Keratinocyte (primary cell): ENCODE measurements around the gene TMCO4. TPM values are rescaled to one million over a fixed set of nuclear protein-coding genes. Genes with fewer than 3 reads are reported as not detected.

Experiments
- DNase-seq: peaks from one replicate; pipeline ENCODE4 v3.0.0-alpha.2; 2011; ENCODE audit warnings: low read depth, missing footprints, low spot score
- FAIRE-seq: peaks from 2 replicates; lab custom pipeline; 2011; peaks lifted over from hg19 to GRCh38; lab: Jason Lieb, UNC
- H2AFZ ChIP-seq: 2 replicates; pipeline ENCODE4 v1.6.0; 2012; ENCODE audit warnings: low read length, control low read depth, inconsistent platforms; ENCODE audit not compliant: control insufficient read depth
- H3K27ac ChIP-seq: 2 replicates; pipeline ENCODE4 v1.5.1; 2011; ENCODE audit warnings: low read length; ENCODE audit not compliant: control insufficient read depth, insufficient read depth
- H3K27me3 ChIP-seq: 3 replicates; pipeline ENCODE4 v1.6.0; 2011; ENCODE audit warnings: low read length; ENCODE audit not compliant: control insufficient read depth, insufficient read depth; ENCODE audit errors: extremely low read depth
- H3K36me3 ChIP-seq, 2 experiments: 2 replicates in 1 of 2; 3 replicates in 1 of 2; pipeline ENCODE4 v1.5.1; 2011; ENCODE audit warnings: low read length in 2 of 2, mild to moderate bottlenecking in 1 of 2; ENCODE audit not compliant: control insufficient read depth in 2 of 2, insufficient read depth in 2 of 2; ENCODE audit errors: extremely low read depth in 1 of 2
- H3K4me1 ChIP-seq: 3 replicates; pipeline ENCODE4 v1.5.1; 2011; ENCODE audit warnings: low read length; ENCODE audit not compliant: control insufficient read depth, insufficient read depth; ENCODE audit errors: extremely low read depth
- H3K4me2 ChIP-seq: 3 replicates; pipeline ENCODE4 v1.6.0; 2011; ENCODE audit warnings: low read depth, low read length; ENCODE audit not compliant: control insufficient read depth, insufficient read depth; ENCODE audit errors: extremely low read depth
- H3K4me3 ChIP-seq, 3 experiments: fragments of 200-600 bp in 1 of 3; sonication (generic) in 1 of 3; 2 replicates in 2 of 3; 3 replicates in 1 of 3; pipeline ENCODE4 v1.5.1; 2011 to 2016; ENCODE audit warnings: low read length in 3 of 3, mild to moderate bottlenecking in 3 of 3, control low read depth in 2 of 3, inconsistent platforms in 1 of 3, low read depth in 1 of 3, mixed read lengths in 1 of 3, mixed run types in 1 of 3, moderate library complexity in 1 of 3; ENCODE audit not compliant: control insufficient read depth in 2 of 3, insufficient read depth in 2 of 3; ENCODE audit errors: extremely low read depth in 1 of 3
- H3K79me2 ChIP-seq: 2 replicates; pipeline ENCODE4 v1.6.0; 2012; ENCODE audit warnings: low read length; ENCODE audit not compliant: control insufficient read depth, insufficient read depth
- H3K9ac ChIP-seq: 3 replicates; pipeline ENCODE4 v1.6.0; 2011; ENCODE audit warnings: low read length; ENCODE audit not compliant: control insufficient read depth, insufficient read depth; ENCODE audit errors: extremely low read depth
- H3K9me1 ChIP-seq: 3 replicates; pipeline ENCODE4 v1.6.0; 2011; ENCODE audit warnings: low read length; ENCODE audit not compliant: control insufficient read depth, insufficient read depth; ENCODE audit errors: extremely low read depth
- H3K9me3 ChIP-seq: 2 replicates; pipeline ENCODE4 v1.5.1; 2012; ENCODE audit warnings: low read depth, low read length; ENCODE audit not compliant: control insufficient read depth
- H4K20me1 ChIP-seq: 3 replicates; pipeline ENCODE4 v1.6.0; 2011; ENCODE audit warnings: low read length; ENCODE audit not compliant: control insufficient read depth, insufficient read depth; ENCODE audit errors: extremely low read depth
- EZH2 ChIP-seq: IDR thresholded peaks from one replicate; pipeline ENCODE4 v1.6.1; 2012; ENCODE audit warnings: inconsistent platforms, mild to moderate bottlenecking, low read length, moderate library complexity
- dilution Hi-C: fragments of 300-500 bp; cut with MboI; formaldehyde crosslinking; loops from one replicate; pipeline ENCODE4 v1.7.0; 2020; ENCODE audit warnings: low sequenced_read_pairs; ENCODE audit not compliant: extremely low pct_ligation_motif_present
- polyA plus RNA-seq, 5 experiments: library from polyadenylated mRNA; depleted of rRNA in 3 of 5; stranded (reverse) in 3 of 5; stranded (forward) in 1 of 5; unstranded in 1 of 5; fragments of >200 nt; gene quantifications; 1 replicate in 1 of 5; 2 replicates in 3 of 5; 3 replicates in 1 of 5; pipeline versions ENCODE4 v1.2.1 to v1.2.3, GENCODE V29; 2011 to 2012; ENCODE audit warnings: missing spikeins in 2 of 5, low read depth in 1 of 5, low replicate concordance in 1 of 5
- TF ChIP-seq, protein P1 (sequence below), 3 experiments: IDR thresholded peaks in 1 of 3; conservative IDR thresholded peaks in 1 of 3; optimal IDR thresholded peaks in 1 of 3; 2 replicates in 2 of 3; 3 replicates in 1 of 3; pipeline versions ENCODE3 to v1.5.1; 2011; ENCODE audit warnings: low read length in 3 of 3, mild to moderate bottlenecking in 3 of 3, moderate library complexity in 2 of 3, control low read depth in 1 of 3, inconsistent platforms in 1 of 3; ENCODE audit not compliant: insufficient read depth in 2 of 3; ENCODE audit errors: extremely low read depth in 1 of 3

The TMCO4 gene
- polyA plus RNA-seq, 1 donor (not counting 4 experiments of a cell fraction or from before 2014, with no cell fraction given): 1.2 TPM

DNA sequence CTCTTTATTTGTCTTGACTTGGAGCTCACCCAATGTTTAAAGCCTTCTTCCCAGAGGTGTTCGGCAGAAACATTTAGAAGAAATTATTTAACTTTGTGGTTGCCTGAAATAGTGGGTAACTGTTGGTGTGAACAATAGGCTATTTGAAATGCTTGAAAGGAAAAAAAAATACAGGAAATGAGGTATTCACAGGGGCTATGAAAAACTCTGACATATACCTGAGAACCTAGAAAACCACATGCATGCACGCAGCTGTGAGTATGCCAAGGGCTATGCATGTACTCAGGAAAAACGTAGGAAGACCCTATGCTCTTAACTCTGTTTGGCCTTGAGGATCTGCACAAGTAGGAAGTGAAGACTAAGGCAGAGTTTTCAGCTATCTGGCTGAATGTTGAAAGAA lies 31.7 kb upstream of the TMCO4 start:
- FAIRE-seq (no peak), DNase-seq (no peak)
- no peak for TF ChIP-seq EZH2
- TF ChIP-seq, protein P1, sequence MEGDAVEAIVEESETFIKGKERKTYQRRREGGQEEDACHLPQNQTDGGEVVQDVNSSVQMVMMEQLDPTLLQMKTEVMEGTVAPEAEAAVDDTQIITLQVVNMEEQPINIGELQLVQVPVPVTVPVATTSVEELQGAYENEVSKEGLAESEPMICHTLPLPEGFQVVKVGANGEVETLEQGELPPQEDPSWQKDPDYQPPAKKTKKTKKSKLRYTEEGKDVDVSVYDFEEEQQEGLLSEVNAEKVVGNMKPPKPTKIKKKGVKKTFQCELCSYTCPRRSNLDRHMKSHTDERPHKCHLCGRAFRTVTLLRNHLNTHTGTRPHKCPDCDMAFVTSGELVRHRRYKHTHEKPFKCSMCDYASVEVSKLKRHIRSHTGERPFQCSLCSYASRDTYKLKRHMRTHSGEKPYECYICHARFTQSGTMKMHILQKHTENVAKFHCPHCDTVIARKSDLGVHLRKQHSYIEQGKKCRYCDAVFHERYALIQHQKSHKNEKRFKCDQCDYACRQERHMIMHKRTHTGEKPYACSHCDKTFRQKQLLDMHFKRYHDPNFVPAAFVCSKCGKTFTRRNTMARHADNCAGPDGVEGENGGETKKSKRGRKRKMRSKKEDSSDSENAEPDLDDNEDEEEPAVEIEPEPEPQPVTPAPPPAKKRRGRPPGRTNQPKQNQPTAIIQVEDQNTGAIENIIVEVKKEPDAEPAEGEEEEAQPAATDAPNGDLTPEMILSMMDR (optimal IDR thresholded peaks at IDR 0.05 in 1 of 3, IDR thresholded peaks at IDR 0.05 in 1 of 3, conservative IDR thresholded peaks at IDR 0.05 in 1 of 3; ENCODE audit: extremely low read depth in 1 of 3, insufficient read depth in 2 of 3, low read length in 3 of 3): no peak
- no peak overlapping the region for H3K27ac ChIP-seq
- H3K79me2 ChIP-seq: no peaks in the 10 kb centered on the region
- H3K9me1 ChIP-seq: no peaks in the 10 kb centered on the region
- no peaks in the 10 kb centered on the region for H3K9me3 ChIP-seq
- H4K20me1 ChIP-seq: no peaks in the 10 kb centered on the region
- H3K4me3 ChIP-seq: no peak overlapping the region
- no peak overlapping the region for H3K9ac ChIP-seq
- H3K4me2 ChIP-seq: no peak overlapping the region
- dilution Hi-C loops: no loop called here
- H2AFZ ChIP-seq: no peak overlapping the region
- H3K36me3 ChIP-seq: no peaks in the 10 kb centered on the region
- H3K27me3 ChIP-seq: no peaks in the 10 kb centered on the region
- H3K4me1 ChIP-seq: no peaks in the 10 kb centered on the region

DNA sequence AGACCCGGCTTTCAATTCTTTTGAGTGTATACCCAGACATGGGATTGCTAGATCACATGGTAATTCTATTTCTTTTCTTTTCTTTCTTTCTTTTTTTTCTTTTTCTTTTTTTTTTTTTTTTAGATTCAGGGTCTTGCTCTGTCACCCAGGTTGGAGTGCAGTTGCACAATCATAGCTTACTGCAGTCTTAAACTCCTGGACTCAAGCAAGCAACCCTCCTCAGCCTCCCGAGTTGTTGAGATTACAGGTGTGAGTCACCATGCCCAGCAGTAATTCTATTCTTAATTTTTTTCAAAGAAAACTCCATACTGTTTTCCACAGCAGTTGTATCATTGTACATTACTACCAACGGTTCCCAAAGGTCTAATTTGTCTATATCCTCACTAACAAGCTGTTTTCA lies 28.8 kb upstream of the TMCO4 start:
- Histone ChIP-seq H3K4me1 (no peaks in the 10 kb centered on the region), H3K4me2 (no peak overlapping the region), H3K27ac (no peak overlapping the region), H2AFZ (no peak overlapping the region), H3K9ac (no peak overlapping the region), H3K27me3 (no peaks in the 10 kb centered on the region), H3K9me3 (no peaks in the 10 kb centered on the region), H3K9me1 (no peaks in the 10 kb centered on the region), H3K79me2 (no peaks in the 10 kb centered on the region), H3K36me3 (no peaks in the 10 kb centered on the region), H4K20me1 (no peaks in the 10 kb centered on the region), H3K4me3 (no peak overlapping the region)
- TF ChIP-seq, protein P1 (optimal IDR thresholded peaks at IDR 0.05 in 1 of 3, IDR thresholded peaks at IDR 0.05 in 1 of 3, conservative IDR thresholded peaks at IDR 0.05 in 1 of 3; ENCODE audit: extremely low read depth in 1 of 3, insufficient read depth in 2 of 3, low read length in 3 of 3): no peak
- no peak for TF ChIP-seq EZH2
- dilution Hi-C loops: no loop called here
- FAIRE-seq: no peak
- no peak for DNase-seq
